Activated naive CD4-positive, alpha-beta T cell treated with Interleukin-2 at 50 U/mL for 16 hours (primary cell): ENCODE measurements around the gene FSCN2.

Experiments
- DNase-seq: peaks from one replicate; pipeline ENCODE4 v3.0.0-alpha.2; 2020

Gene FSCN2

GRCh38 chr17:81513753-81514488 lies 14.3 kb upstream of the FSCN2 start:
- peak; percentile 43 for DNase-seq

GRCh38 chr17:81514489-81514738 lies 13.8 kb upstream of the FSCN2 start:
- DNase-seq, result no peak

- DNase-seq, result peak; percentile 69
These were observed 13.2 kb upstream of the FSCN2 start for GRCh38 chr17:81514739-81515529.

- no peak for DNase-seq
These were observed 12.6 kb upstream of the FSCN2 start for GRCh38 chr17:81515530-81516041.

GRCh38 chr17:81516439-81516838 lies 11.7 kb upstream of the FSCN2 start:
- no peak for DNase-seq

GRCh38 chr17:81517009-81517338 lies 11.2 kb upstream of the FSCN2 start:
- DNase-seq, result no peak

GRCh38 chr17:81517339-81518112 lies 10.7 kb upstream of the FSCN2 start:
- DNase-seq, result no peak

GRCh38 chr17:81518113-81518784 lies 9.9 kb upstream of the FSCN2 start:
- DNase-seq, result no peak

- DNase-seq, result no peak
These were observed 9.3 kb upstream of the FSCN2 start for GRCh38 chr17:81518785-81519283.

GRCh38 chr17:81519284-81520020 lies 8.7 kb upstream of the FSCN2 start:
- peak; percentile 71 for DNase-seq

GRCh38 chr17:81520021-81520901 lies 7.9 kb upstream of the FSCN2 start:
- DNase-seq, result no peak

GRCh38 chr17:81522491-81523401 lies 5.4 kb upstream of the FSCN2 start:
- DNase-seq, result no peak

- DNase-seq, result no peak
These were observed 4.7 kb upstream of the FSCN2 start for GRCh38 chr17:81523402-81524038.

- no peak for DNase-seq
These were observed 3.9 kb upstream of the FSCN2 start for GRCh38 chr17:81524039-81524864.

GRCh38 chr17:81524865-81525159 lies 3.4 kb upstream of the FSCN2 start:
- DNase-seq, result no peak

- no peak for DNase-seq
These were observed 1.3 kb upstream of the FSCN2 start for GRCh38 chr17:81526662-81527571.

GRCh38 chr17:81528384-81528650 lies 140 bp downstream of the FSCN2 start:
- no peak for DNase-seq
